Psoas muscle (tissue), 8 donors: Measurements from ENCODE around the gene AIM2. TPM values are rescaled to one million over a fixed set of nuclear protein-coding genes. Genes with fewer than 3 reads are reported as not detected.
"Not testable (repeated sequence)": the region's sequence is repeated elsewhere in the genome, so short reads cannot be mapped to it uniquely, and the experiment has no call there.

ENCODE experiments used
- ATAC-seq, 4 donors: fragments of 200-7000 bp; cut with Tn5 transposase; one replicate each; pipeline ENCODE4 v1.9.1; 2020; ENCODE audit warnings: moderate library complexity in 3 of 4, mild to moderate bottlenecking in 2 of 4
- DNase-seq, 2 donors: peaks; one replicate each; pipeline ENCODE4 v3.0.0-alpha.2; 2020
- H3K27ac ChIP-seq: fragments of 200-600 bp; one replicate; pipeline ENCODE4 v1.8.0; 2022
- H3K27me3 ChIP-seq, 3 donors: fragments of 200-600 bp in 1 of 3; one replicate each; pipeline versions ENCODE4 v1.6.1 to v1.8.0; 2013 to 2022; ENCODE audit warnings: low read length in 2 of 3, mild to moderate bottlenecking in 2 of 3, moderate library complexity in 1 of 3; ENCODE audit not compliant: insufficient read depth in 3 of 3
- H3K36me3 ChIP-seq, 2 donors: fragments of 200-600 bp in 1 of 2; one replicate each; pipeline versions ENCODE4 v1.6.1 to v1.8.0; 2013 to 2022; ENCODE audit warnings: low read depth in 1 of 2, mild to moderate bottlenecking in 1 of 2, moderate library complexity in 1 of 2; ENCODE audit not compliant: insufficient read depth in 1 of 2
- H3K4me1 ChIP-seq: fragments of 200-600 bp; one replicate; pipeline ENCODE4 v1.8.0; 2022
- H3K4me3 ChIP-seq: fragments of 200-600 bp; one replicate; pipeline ENCODE4 v1.8.0; 2022; ENCODE audit warnings: mild to moderate bottlenecking
- H3K9me3 ChIP-seq: fragments of 200-600 bp; one replicate; pipeline ENCODE4 v1.8.0; 2022
- WGBS, 3 donors: extraction: QIAGEN DNeasy Blood & Tissue Kit; methylation state at CpG; one replicate each; pipeline versions ENCODE4 v1.1.6 to v1.1.7; 2013; 5-methylcytosine and 5-hydroxymethylcytosine counted together
- intact Hi-C, 2 donors: fragments of 100-400 bp; cut with DNase I; formaldehyde crosslinking; loops; one replicate each; pipeline versions ENCODE4 v1.11.0 to v1.14.2; 2022
- polyA plus RNA-seq, 3 donors: library from polyadenylated mRNA; stranded (reverse); fragments of 200-250 nt; gene quantifications; one replicate each; pipeline ENCODE4 v1.2.3, GENCODE V29; 2013
- total RNA-seq, 4 donors: library from RNA; stranded (reverse); fragmentation: NEBNext Ultra II Directional in 2 of 4; extraction: Animal tissue kit (Norgen Biotek cat#: 25700) in 2 of 4; gene quantifications; one replicate each; pipeline versions ENCODE4 v1.2.1 to v1.2.4, GENCODE V29; 2021 to 2023
- TF ChIP-seq, protein P1 (sequence below): fragments of 200-600 bp; IDR thresholded peaks from one replicate; pipeline ENCODE4 v1.8.0; 2022; ENCODE audit warnings: antibody characterized with exemption
- donor health status: healthy with polysubstance abuse.
- donor health status: DM: no; HTN: no; CAD: no; lungs with moderate emphysema.
- donor health status: Bipolar disorder and iron deficiency.
- donor health status: healthy.
- donor health status: DM: yes; HTN: yes; CAD: no.
- donor health status: DM: no; HTN: no; CAD: no.
- donor health status: DM: no; HTN: no; CAD: no.
- donor health status: DM: yes; HTN: yes; CAD: no.

The AIM2 gene
- total and polyA plus RNA-seq, 7 donors = 0.06 to 0.52 (median 0.38) TPM; not detected in 2

DNA sequence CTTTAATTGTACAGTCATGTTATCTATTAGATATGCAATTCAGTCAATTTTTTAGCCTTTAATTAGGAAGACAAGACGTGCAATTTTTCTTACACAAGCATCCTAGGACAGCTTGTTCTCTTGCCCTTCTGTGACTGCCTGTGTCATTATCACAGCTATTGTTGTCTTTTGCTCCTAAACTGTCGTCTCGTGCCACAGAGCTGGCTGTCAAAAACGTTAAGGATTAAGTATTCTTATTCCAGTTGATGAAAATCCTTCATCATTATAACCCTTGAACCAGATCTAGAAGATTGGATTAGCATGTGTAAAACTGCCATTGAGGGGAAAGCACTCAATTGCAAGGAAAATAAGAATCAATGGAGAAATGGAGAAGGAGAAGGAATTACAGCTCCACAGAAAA, 43.8 kb upstream of the AIM2 start:
- 46 to 55% (median 50%) methylated on average over 4 of the region's 4 CpGs for WGBS, 3 donors
- Histone ChIP-seq H3K36me3 (no peaks in the 10 kb centered on the region), H3K4me1 (no peaks in the 10 kb centered on the region), H3K27me3 (no peaks in the 10 kb centered on the region), H3K4me3 (no peak overlapping the region), H3K9me3 (no peaks in the 10 kb centered on the region), H3K27ac (no peak overlapping the region)
- intact Hi-C loops = no loop called here
- TF ChIP-seq, protein P1, sequence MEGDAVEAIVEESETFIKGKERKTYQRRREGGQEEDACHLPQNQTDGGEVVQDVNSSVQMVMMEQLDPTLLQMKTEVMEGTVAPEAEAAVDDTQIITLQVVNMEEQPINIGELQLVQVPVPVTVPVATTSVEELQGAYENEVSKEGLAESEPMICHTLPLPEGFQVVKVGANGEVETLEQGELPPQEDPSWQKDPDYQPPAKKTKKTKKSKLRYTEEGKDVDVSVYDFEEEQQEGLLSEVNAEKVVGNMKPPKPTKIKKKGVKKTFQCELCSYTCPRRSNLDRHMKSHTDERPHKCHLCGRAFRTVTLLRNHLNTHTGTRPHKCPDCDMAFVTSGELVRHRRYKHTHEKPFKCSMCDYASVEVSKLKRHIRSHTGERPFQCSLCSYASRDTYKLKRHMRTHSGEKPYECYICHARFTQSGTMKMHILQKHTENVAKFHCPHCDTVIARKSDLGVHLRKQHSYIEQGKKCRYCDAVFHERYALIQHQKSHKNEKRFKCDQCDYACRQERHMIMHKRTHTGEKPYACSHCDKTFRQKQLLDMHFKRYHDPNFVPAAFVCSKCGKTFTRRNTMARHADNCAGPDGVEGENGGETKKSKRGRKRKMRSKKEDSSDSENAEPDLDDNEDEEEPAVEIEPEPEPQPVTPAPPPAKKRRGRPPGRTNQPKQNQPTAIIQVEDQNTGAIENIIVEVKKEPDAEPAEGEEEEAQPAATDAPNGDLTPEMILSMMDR = no peak
- no peak for ATAC-seq
- DNase-seq = no peak

DNA sequence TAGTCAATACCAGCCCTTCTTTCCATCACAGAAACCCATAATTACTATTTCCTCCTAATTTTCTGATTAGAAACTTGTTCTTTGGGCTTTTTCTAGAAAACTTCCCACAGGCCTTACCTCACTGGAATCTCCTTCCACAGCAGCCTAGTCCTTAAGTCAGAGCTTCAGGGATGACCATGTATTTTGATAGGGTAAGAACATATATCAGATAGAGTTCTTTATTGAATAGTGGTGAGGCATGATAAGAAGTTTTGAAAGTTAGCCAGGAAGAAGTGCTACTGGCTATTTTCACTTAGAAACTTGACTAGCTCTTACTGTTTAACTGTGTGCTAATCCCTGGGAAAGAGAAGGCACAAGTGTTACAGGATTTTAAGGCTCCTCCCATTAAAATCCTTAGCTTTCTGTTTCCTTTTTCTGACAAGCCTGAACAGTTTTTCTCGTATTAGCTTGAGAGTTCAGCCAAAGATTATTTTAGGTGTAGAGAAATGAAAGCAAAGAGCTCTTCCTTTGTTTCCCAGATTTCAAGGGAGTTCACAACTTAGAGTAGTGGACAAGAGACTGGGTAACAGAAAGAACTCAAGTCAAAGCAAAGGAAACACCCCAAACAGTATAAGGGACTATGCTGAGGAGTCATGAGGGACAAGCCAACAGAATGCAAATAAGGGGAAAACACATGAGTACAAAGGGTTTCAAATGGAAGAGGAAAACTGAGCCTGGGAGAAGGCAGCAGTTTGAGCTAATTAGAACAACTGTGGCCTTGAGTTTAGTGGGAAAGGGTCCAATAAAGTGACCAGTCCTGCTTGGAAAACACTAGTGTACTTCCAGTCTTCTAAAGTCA, 37.2 kb upstream of the AIM2 start:
- DNase-seq = no peak
- WGBS, 3 donors = 3 to 17% (median 6%) methylated on average over 1 of the region's 1 CpG
- Histone ChIP-seq H3K4me1 (no peaks in the 10 kb centered on the region), H3K4me3 (no peak overlapping the region), H3K27ac (no peak overlapping the region), H3K27me3 (no peaks in the 10 kb centered on the region), H3K36me3 (no peaks in the 10 kb centered on the region), H3K9me3 (no peaks in the 10 kb centered on the region)
- ATAC-seq = no peak
- TF ChIP-seq, protein P1 = no peak
- intact Hi-C loops = no loop called here

DNA sequence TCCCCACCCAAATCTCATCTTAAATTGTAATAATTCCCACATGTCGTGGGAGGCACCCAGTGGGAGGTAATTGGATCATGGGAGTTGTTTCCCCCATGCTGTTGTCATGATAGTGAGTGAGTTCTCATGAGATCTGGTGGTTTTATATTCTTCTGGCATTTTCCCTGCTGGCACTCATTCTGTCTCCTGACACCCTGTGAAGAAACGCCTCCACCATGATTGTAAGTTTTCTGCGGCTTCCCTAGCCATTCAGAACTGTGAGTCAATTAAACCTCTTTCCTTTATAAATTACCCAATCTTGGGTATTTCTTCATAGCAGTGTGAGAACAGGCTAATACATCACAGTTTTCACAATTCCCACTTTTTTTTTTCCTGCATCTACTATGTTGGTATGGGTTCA, 26.5 kb upstream of the AIM2 start:
- H3K4me3 ChIP-seq, ATAC-seq, DNase-seq, H3K27me3 ChIP-seq, H3K4me1 ChIP-seq, H3K27ac ChIP-seq, H3K36me3 ChIP-seq, intact Hi-C loops, H3K9me3 ChIP-seq: not testable (repeated sequence)
- WGBS, 3 donors = 71 to 79% (median 71%) methylated on average over 3 of the region's 3 CpGs

DNA sequence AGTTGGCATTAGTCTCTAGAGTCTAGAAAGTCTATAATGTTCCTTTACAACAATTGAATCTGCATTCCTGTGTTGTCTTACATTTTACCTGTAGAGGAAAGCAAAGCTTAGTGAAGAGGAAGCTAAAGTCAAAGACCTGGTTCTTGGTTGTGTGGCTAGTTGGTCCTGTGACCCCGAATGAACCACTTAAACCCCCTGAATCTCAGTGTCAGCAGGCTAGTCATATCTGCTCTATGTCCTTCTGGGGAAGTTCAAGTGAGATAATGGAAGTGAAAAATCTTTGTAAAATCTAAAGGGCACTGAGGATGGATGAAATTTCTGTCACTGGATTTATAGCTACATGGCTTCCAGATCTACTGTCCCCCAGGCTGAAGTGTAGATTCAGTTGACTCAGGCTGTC, 24.0 kb upstream of the AIM2 start:
- ATAC-seq (no peak), DNase-seq (no peak)
- Histone ChIP-seq H3K36me3 (no peaks in the 10 kb centered on the region), H3K4me1 (no peaks in the 10 kb centered on the region), H3K9me3 (no peaks in the 10 kb centered on the region), H3K27ac (no peak overlapping the region), H3K27me3 (no peaks in the 10 kb centered on the region), H3K4me3 (no peak overlapping the region)
- TF ChIP-seq, protein P1 = no peak
- 74 to 78% (median 75%) methylated on average over 1 of the region's 1 CpG for WGBS, 3 donors
- intact Hi-C loops = no loop called here

DNA sequence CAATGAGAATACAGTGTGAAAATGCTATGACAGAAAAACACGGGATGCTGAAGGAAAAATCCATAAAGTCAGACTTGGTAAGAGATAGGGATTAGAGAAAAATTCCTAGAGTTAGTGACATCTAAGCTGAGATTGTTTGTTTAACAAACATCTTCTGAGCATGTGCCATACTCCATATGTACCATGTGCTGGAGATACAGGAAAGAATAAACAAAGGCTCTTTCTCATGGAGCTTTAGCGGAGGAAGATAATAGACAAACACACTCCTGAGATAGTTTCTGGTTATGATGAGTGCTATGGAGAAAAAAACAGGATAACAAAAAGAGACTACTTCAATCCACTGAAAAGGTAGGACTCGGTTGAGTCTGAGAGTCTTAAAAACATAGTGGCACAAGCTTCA, 22.0 kb upstream of the AIM2 start:
- no peak for DNase-seq
- no peaks in the 10 kb centered on the region for H3K9me3 ChIP-seq

More for the DNA sequence above, 22.0 kb upstream of the AIM2 start:
- WGBS, 3 donors = 74 to 79% (median 78%) methylated on average over 3 of the region's 3 CpGs
- Histone ChIP-seq H3K36me3 (no peaks in the 10 kb centered on the region), H3K27ac (no peak overlapping the region), H3K4me3 (no peak overlapping the region), H3K4me1 (no peaks in the 10 kb centered on the region), H3K27me3 (no peaks in the 10 kb centered on the region)
- no peak for ATAC-seq
- TF ChIP-seq, protein P1 = no peak
- intact Hi-C loops = no loop called here
